Endothelial cell of hepatic sinusoid (primary cell): ENCODE results near the gene DNLZ.
"Not testable (repeated sequence)": the region's sequence is repeated elsewhere in the genome, so short reads cannot be mapped to it uniquely, and the experiment has no call there.

Experiments used
- in situ Hi-C: cut with HindIII; loops from 2 replicates; pipeline ENCODE4 v1.10.0; 2017; ENCODE audit warnings: low sequenced_read_pairs

DNLZ gene

DNA sequence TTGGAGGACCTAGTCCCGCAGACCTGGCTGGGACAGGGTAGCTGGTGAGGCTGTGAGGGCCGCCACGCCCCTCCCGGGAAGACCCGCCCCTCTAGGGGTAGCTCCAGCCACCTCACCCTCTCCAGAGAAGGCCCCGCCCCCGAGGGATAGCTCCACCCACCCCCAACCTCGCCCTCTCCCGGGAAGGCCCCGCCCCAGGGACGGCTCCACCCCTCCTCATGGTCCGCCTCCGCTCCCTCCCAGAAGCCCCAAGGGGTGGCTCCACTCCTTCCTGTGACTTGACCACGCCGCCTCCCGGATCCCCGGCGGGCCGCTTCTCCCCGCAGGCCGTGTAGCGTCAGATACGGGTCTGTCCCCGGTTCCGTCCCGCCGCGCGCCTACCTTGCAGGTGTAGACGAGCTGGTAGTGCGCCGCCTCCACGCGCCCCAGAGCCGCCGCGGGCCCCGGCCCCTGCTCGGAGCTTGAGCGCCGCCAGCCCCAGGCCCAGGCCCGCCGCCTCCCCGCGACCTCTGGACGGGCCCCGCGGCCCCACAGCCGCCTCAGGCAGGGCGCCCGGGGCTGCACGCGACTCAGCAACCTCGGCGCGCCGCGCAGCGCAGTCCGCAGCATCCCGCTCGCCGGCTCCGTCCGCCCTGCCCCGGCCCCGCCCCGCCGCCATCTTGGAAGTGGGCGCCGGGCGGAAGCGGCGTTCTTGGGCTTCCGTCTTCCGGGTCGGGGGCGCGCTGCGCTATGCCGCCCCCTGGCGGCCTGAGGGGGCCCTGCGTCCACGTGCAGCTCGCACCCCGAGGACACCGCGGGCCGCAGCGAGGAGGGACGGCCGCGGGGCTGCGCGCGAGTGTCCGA is at the start of gene DNLZ:
Gene DNLZ (minus strand): TSS at position 639 of the 843 bp plus-strand sequence. CDS start 30 bp downstream, at position 609.
- in situ Hi-C loops: loop anchor here (10.0 kb wide), 1 partner anchor 181 kb away; the partner anchor contains the start of gene NOTCH1

DNA sequence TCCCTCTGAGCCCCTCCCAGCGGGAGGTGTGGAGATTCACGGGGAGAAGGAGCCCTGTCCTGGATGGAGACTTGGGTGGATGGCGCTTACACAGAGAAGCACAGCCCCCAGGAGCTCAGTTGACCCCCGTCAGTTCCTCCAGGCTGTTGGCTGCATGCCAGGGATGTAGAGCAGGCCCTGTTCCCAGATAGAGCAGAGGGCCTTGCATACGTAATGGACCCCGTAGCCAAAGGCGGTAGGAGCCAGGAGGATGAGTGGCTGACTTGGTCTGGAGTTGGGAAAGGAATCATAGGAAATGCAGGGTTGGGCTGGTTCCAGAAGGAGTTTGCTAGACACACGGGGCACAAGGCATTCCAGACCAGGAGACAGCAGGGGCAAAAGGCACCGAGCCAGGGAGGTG is 49.4 kb upstream of the DNLZ start:
- in situ Hi-C loops: no loop called here

DNA sequence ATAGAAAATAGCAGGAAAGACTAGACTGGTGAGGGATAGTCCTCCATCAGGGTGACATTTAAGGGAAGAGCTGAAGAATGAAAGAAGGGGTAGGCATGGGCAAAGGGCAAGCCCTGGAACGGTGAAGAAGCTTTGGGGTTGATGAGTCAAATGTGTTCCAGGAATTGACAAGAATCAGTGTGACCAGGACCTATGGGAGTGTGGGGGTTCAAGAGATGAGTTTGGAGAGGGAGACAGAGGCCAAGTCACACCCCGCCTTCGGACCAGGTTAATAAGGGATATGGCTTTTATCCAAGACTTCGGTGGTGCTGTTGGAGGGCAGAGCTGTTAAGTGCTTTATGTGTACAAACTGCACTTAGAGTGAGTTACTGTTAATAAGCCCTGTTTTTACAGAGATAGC is 47.8 kb upstream of the DNLZ start:
- in situ Hi-C loops: no loop called here

GRCh38 chr9:136410500-136411287 is 47.1 kb upstream of the DNLZ start, which contains the start of the genes ENTR1 and PMPCA:
Gene ENTR1 (minus strand): TSS chr9:136410614. CDS start chr9:136410397, 217 bp downstream.
Gene PMPCA (plus strand): TSS chr9:136410658. CDS start chr9:136410669, 11 bp downstream.
- in situ Hi-C loops: no loop called here

DNA sequence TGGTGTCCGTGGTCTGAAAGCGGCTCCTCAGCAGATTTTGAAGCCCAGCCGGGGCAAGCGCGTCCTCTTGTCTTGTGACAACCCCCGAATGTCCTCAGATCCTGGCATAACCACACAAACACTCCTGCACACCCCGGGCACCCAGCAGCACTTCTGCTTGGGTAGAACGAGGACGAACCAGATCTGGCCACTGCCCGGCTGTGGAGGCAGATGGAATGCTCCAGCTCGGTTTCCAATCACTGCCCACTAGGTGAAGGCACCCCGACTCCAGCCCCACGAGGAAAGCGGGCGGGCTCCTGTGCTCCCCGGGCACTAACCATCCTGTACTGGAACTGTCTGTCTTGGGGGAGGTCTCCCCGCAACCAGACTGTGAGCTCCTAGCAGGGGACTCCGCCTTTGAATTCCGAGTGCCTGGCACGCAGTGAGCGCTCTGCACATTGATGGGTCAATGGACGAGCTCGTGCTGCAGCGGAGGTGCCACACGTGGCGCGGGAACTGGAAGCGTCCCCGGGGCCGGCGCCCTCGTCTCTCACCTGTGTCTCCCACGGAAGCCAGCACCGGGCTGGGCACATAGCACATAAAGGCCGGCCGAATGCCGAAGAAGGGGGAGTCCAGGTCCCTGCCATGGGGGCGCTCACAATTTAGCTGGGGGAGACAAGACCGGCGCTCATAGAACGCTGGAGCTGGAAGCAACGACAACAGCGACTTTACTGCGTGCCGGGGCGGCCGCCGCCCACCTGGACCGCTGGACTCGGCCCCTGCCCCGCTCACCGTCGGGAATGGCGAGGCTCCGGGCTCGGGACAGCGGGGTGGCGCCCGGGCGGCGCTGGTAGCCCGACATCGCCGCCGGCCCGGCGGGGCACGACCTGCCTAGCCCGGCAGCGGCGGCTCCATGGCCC is 46.3 kb upstream of the DNLZ start:
- in situ Hi-C loops: no loop called here

DNA sequence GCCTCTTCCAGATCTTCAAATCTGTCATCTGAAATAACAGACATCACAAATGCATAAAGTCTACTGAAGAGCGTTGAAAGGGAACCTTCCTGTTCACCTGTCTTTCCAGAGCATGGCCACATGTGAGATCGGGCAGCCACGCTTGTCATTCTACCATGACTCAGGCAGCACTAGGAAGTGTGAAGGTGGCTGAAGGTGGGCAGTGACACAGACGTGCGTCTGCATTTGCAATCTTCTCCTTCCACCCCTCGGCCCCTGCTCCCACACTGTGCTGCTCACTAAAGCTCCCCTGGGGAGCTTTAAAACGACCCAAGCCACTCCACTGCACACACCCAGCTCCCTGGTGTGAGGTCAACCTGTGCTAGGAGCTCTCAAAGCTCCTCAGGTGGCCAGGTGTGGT is 44.4 kb upstream of the DNLZ start:
- in situ Hi-C loops: no loop called here

DNA sequence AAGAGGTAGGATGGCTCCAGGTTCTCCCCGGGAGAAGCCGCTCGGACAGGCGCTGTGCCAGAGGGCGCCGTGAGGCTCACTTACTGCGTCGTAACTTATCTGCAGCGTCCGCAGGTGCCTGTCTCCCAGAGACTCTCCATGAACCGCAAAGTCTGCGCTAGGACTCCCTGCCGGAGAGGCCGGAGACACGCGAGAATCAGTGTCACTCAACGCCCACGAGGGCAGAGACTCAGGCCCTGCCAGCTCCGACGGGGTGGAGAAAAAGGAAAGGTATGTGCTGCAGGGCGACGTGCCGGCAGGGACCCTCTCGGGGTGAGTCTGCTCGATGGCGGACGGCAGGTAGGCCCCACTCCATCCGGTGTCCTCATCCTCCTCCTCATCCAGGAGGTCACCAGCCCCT is 43.5 kb upstream of the DNLZ start:
- in situ Hi-C loops: not testable (repeated sequence)

DNA sequence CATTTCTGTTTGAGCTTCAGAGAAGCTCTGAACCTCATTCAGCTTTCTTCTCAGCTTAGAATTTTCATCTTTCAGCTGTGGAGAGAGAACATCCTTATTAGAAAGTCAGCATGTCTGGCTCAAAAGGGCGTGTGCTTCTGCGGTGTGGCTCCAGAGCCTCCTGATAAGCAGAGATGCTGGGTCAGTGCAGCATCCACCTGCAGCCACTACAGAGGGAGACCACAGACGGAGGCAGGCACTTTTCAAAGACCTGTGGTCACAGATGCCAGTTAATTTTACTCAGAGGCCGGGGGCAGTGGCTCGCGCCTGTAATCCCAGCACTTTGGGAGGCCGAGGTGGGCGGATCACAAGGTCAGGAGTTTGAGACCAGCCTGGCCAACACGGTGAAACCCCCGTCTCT is 42.4 kb upstream of the DNLZ start:
- in situ Hi-C loops: not testable (repeated sequence)

DNA sequence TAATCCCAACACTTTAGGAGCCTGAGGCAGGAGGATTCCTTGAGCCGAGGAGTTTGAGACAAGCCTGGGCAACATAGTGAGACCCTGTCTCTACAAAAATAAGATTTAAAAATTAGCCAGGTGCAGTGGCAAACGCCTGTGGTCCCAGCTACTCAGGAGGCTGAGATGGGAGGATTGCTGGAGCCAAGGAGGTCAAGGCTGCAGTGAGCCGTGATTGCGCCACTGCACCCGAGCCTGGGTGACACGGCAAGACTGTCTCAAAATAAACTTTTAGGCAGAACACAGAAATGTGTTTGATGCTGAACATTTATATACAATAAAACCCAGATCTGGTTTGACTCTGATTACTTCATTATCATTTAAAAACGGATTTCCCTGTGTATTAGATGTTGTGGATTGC is 41.9 kb upstream of the DNLZ start:
- in situ Hi-C loops: no loop called here

DNA sequence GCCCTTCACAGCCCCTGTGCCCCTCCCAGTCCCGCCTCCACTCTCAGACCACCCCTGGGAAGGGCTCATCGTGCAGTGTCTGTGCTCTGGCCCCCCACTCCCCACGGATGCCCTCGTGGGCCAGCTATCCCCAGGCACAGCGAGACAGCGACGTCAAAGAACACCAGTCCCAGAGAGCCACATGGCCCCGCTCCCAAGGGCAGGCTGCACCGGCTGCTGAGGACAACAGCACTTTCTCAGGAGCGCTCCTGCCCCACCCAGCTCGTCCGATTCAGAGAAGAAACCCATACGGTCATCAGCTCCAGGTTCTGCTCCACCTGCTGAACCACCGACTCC is 41.2 kb upstream of the DNLZ start:
- in situ Hi-C loops: no loop called here

DNA sequence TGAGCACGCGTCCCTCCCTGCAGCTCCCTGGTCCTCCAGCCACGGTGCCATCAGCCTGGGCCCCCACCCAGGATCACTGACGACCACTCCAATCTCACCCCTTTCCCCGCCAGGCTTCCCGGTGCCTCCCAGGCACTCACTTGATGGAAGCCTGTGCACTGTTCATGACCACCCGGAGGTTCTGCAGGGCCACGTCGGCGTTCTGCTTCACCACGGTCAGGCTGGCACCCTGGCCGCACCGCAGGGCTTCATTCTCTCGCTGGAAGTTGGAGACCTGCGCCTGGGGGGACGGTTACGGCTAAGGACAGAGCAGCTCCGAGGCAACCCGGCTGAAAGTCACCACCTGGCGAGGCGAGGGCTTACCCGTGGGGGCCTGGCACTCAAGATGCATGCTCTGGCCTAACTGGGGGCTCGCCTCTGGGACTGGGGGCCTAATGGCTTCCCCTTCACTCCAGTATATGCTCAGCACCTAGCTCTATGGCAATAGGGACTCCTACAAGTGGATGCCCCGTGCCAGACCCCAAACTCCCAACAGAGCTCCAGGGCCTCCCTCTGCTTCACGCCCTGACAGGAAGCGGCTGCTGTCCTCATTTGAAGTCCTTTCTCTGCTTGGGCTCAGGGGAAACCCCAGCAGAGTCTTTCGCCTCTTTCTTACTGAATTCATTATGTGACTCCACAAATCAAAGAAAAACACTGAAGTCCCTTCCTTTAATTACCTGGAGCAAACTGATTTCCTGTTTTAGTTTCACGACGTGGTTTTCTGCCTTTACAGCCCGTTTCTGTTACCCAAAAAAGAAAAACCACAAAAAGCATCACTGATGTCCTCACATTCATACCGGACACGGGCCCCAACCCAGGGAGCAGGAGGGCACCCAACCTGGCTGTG is 40.6 kb upstream of the DNLZ start:
- in situ Hi-C loops: no loop called here

GRCh38 chr9:136403538-136403914 is 40.0 kb upstream of the DNLZ start:
- in situ Hi-C loops: no loop called here

DNA sequence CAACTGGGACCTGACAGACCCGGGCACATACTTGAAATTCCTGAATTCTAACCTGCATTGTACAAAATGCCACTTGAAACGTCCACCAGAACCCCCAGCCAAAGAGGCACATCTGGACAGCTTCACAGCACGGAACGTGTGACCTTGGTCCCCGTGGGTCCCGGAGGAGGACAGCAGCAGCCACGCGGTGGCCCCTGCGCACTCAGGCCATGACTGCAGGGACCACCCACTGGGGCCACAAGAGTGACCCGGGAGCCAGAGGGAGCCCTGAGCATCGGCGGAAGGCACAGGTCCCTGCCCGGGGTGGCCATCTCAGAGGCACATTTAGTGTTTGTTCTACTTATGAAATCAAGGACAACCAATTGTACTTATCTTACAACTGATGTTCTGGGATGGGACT is 38.5 kb upstream of the DNLZ start:
- in situ Hi-C loops: no loop called here

DNA sequence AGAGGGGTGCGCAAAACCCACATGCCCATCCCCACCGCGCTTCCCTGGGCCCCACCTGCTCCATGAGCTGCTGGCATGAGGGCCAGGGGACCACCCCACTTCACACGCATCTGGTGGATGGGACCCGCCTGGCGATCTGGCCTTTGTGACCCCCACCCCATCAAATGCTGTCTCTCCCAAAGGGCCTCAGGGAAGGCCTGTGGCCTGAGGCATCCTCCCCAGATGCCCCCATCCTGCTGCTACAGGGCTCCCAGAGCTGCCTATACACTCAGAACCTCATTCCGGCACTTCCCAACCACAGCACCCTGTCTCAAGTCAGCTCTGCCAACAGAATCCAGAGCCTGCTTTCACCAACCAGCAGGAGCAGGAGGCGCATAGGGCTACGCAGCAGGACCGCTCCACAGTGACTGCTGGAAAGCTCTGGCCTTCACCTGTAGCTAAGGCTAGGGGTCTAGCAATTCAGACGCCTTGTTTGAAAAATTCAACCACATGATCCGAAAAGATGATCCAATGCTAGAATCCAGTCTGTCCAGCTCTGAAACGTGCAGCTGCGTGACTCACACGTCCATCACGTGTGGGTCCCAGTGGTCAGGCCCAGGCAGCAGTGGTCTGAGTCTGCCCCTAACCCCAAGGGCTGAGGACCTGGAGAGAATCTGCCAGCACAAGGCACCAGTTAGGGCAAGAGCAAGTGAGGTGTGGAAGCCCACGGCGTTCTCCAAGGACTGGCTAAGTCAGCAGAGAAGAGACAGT is 37.8 kb upstream of the DNLZ start:
- in situ Hi-C loops: no loop called here

DNA sequence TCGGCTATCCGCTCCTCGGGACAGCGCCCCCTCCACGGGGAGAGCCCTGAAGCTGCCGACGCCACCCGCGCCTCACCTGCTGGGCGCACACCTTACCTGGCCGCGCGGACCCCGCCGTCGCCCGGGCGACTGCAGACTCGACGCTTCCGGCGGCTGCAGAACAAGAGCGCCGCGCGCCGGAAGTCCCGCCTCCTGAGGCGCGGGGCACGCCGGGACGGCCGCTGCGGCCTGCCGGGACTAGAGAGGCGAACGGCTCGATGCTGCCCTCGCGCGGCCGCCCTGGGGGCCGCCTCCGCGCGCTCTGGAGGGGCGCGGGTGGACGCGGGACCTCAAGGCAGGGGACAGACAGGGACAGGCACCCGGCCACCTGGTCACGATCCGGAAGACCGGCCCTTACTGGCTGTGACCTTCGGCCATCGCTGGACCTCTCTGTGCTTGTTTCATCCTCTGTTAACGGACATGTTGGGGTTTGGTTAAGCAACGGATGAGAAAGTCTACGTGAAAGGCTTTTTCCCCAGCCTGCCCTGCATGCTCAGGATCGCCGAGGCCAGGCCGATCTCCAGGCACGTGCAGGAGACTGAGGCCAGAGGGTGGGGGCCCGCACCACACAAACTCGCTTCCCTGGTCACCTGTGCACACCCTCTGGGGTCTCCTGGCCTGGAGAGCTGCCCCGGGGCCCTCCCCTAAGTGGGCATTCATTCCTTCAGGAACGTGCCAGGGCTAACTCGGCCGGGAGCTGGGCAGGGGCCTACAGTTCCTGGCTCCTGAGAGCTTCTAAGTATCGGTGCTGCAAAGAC is 36.7 kb upstream of the DNLZ start, which contains the start of gene SNAPC4:
Gene SNAPC4 (minus strand): TSS at position 133 of the 797 bp plus-strand sequence. CDS start 1,742 bp downstream, outside the sequence.
- in situ Hi-C loops: no loop called here

DNA sequence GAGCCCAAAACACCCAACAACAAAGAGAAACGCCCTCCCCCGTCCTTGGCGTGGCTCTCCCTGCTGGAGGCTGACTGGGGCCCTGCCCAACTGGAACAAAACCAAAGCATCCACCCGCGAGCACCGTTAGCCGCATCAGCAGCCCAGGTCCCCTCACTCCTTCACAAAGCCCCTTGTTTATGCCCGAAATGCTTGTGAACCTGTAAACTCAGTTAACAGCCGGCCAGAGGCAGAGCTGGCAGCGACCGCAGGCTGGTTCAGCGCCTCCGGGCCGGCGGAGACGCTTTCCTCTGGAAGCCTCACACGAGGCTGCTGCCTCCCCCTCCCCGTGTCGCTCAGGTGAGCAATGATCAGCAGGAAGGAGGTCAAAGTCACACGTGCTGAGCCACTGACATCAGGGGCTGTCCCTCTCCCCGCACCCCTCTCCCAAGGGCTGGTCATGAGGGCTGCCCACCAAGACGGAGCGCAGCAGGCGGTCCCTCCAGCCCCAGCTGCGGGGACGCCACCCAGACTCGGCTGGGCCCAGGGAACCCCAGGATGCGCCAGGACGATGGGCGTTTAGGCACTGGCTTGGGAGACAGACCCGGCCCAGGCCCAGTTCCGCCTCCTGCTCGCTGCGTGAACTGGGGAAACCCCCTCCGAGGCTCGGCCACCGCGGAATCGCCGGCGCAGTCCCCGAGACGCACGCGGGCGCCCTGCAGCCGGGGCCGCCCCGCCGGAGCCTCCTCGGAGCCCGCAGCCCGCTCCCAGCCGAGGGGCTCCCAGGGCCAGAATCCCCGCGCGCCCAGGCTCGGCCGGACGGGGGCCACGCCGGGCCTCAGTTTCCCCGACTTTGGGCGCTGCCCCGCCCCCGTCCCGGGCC is 35.9 kb upstream of the DNLZ start:
- in situ Hi-C loops: no loop called here

- in situ Hi-C loops: no loop called here
Measured at GRCh38 chr9:136398286-136398685, 34.7 kb upstream of the DNLZ start.
